ENCODE results near the gene FAM25A. TPM values are rescaled to one million over a fixed set of nuclear protein-coding genes. Genes with fewer than 3 reads are reported as not detected.
"Not testable (repeated sequence)": the region's sequence is repeated elsewhere in the genome, so short reads cannot be mapped to it uniquely, and the experiment has no call there.

FAM25A gene
- total RNA-seq, 2 donors from 2014 or later, result not detected

DNA sequence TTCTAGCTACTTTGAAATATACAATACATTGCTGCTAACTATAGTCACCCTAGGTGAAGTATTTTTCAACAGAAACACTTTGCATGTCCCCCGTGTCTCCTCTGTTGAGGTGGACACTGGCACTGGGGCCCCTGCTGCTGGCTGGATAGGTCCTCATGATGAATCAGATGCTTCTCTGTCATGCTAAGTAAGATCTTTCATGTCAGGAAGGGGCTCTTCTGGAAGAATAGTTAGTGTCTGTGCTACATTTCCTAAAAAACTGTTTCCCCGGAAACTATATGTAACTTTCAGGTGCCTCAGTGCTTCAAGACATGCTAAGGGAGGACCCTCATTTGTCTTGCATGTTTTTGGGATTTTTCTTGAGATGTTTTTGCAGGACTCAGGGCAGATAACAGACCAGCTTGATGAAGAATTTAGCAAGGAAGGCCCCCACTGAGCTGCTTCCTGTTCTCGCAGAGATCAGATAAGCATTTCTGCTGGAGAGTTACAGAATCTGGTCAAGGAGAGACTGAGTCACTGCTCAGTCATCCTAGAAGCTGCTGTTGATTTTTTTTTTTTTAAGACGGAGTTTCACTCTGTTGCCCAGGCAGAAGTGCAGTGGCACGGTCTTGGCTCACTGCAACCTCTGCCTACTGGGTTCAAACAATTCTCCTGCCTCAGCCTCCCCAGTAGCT lies 5.3 kb downstream of the FAM25A start:
- Mint-ChIP-seq H3K27ac (peak overlapping the region; percentile 76), H3K4me3 (peak overlapping the region; percentile 56 to 66)
- H3K9me3 Mint-ChIP-seq; H3K27me3 Mint-ChIP-seq (ENCODE audit: low read depth); H3K4me1 Mint-ChIP-seq (ENCODE audit: low read depth); H3K36me3 Mint-ChIP-seq (ENCODE audit: insufficient read depth in 2 of 2): not testable (repeated sequence)
- peak; percentile 98 to 100 for ATAC-seq (replicated peaks in 1 of 2)
- DNase-seq, result peak; percentile 45 to 51

DNA sequence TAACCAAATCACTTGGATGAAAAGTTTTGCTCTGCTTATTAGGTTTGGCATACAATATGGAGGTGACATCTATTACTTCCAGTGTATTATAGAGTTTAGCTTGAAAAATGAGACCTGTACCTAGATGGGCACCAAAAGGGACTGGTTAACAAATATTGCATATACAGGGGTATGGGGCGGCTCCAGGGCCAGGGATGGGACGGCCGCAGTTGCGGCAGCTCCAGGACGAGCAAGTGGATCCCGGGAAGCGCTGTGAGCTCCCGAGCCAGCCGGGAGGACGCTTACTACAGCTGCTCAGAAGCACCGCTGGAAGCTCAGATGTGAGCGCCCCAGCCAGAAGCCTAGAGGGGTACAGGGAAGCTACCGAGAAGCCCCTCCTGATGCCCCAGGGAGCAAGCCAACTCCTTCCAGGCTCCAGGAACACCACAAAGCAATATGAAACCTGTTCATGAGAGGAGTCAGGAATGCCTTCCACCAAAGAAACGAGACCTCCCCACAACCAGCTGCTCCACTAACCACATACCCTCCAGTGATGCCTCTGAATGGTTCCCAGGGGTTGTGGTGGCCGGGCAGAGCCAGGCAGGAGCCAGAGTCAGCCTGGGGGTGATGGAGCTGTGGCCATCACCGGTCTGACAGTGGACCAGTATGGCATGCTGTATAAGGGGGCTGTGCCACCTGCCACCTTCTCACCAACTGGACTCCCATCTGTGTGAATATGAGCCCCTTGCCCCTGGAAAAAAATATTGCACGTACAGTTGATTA lies 6.8 kb downstream of the FAM25A start:
- H3K27ac Mint-ChIP-seq; H3K9me3 Mint-ChIP-seq; ATAC-seq (replicated peaks in 1 of 2); H3K36me3 Mint-ChIP-seq (ENCODE audit: insufficient read depth in 2 of 2); H3K27me3 Mint-ChIP-seq (ENCODE audit: low read depth); H3K4me3 Mint-ChIP-seq; DNase-seq: not testable (repeated sequence)
- H3K4me1 Mint-ChIP-seq (ENCODE audit: low read depth), result peaks cover 12% of the 10 kb centered on the region

DNA sequence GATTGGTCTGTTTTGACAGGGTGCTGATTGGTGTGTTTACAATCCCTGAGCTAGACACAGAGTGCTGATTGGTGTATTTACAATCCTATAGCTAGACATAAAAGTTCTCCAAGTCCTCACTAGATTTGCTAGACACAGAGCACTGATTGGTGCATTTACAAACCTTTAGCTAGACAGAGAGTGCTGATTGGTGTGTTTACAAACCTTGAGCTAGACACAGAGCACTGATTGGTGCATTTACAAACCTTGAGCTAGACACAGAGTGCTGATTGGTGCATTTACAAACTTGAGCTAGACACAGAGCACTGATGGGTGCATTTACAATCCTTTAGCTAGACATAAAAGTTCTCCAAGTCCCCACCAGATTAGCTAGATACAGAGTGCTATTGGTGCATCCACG lies 10.3 kb downstream of the FAM25A start:
- not testable (repeated sequence) for H3K4me3 Mint-ChIP-seq; ATAC-seq (replicated peaks in 1 of 2)

DNA sequence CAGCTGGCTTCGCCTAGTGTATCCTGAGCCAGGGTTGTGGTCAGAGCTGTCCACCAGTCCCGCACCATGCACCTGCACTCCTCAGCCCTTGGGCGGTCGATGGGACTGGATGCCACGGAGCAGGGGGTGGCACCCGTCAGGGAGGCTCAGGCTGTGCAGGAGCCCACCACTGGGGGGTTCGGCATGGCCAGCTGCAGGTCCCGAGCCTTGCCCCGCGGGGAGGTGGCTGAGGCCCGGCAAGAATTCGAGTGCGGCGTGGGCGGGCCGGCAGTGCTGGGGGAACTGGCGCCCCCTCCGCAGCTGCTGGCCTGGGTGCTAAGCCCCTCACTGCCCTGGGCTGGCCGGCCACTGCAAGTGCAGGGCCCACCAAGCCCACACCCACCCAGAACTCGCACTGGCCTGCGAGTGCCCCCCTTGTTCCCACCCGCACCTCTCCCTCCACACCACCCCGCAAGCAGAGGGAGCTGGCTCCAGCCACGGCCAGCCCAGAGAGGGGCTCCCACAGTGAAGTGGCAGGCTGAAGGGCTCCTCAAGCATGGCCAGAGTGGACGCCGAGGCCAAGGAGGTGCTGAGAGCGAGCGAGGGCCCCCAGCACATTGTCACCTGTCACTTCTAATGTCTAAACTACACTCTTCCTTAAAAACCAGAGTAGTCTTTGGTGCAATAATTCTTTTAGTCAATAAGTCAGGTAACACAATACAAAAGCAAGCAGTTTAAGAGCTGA lies 11.0 kb downstream of the FAM25A start:
- ATAC-seq (replicated peaks in 1 of 2) (no peak), DNase-seq (no peak)
- Mint-ChIP-seq H3K4me1 (ENCODE audit: low read depth) (peaks cover 3% of the 10 kb centered on the region), H3K36me3 (ENCODE audit: insufficient read depth in 2 of 2) (no peaks in the 10 kb centered on the region), H3K4me3 (no peak overlapping the region), H3K27ac (no peak overlapping the region), H3K27me3 (ENCODE audit: low read depth) (peaks cover 5% of the 10 kb centered on the region), H3K9me3 (no peaks in the 10 kb centered on the region)

More for the DNA sequence above, 10.3 kb downstream of the FAM25A start:
- not testable (repeated sequence) for DNase-seq; H3K4me1 Mint-ChIP-seq (ENCODE audit: low read depth); H3K27me3 Mint-ChIP-seq (ENCODE audit: low read depth); H3K27ac Mint-ChIP-seq; H3K9me3 Mint-ChIP-seq; H3K36me3 Mint-ChIP-seq (ENCODE audit: insufficient read depth in 2 of 2)

DNA sequence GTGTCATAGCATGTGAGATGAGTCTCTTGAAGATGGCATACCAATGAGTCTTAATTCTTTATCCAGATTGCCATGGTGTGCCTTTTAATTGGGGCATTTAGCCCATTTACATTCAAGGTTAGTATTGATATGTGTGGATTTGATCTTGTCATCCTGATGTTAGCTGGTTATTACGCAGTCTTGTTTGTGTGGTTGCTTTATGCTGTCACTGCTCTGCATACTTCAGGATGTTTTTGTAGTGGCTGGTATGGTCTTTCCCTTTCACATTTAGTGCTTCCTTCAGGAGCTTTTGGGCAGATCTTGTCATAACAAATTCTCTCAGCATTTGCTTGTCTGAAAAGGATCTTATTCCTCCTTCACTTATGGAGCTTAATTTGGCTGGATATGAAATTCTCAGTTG lies 16.5 kb downstream of the FAM25A start:
- Mint-ChIP-seq H3K36me3 (ENCODE audit: insufficient read depth in 2 of 2) (peaks cover 3% of the 10 kb centered on the region in 2 donors), H3K4me3 (no peak overlapping the region)
- peak; percentile 34 to 82 for ATAC-seq (replicated peaks in 1 of 2)

DNA sequence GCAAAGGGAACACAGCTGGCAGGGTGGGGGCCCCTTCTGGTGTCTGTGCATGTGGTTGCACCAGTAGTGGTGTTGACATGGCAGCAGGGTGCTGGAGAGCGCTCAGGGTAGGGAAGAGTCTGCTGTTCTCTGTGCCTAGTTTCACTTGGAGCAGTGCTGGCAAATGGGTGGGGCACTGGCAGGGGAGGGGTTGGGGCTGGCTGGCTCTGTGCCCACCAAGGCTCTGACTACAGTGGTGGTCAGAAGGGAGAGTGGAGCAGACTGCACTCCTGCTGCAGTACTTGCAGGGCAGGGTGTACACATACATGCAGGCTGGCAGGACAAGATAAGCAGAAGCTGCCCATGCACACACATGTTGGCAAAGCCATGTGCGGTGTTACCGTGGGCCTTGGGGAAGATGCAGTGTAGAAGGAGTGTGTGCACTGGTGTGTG lies 18.2 kb downstream of the FAM25A start:
- H3K36me3 Mint-ChIP-seq (ENCODE audit: insufficient read depth in 2 of 2), result peaks cover 3 to 4% of the 10 kb centered on the region in 2 donors
- H3K27ac Mint-ChIP-seq, result no peak overlapping the region
- no peaks in the 10 kb centered on the region for H3K4me1 Mint-ChIP-seq (ENCODE audit: low read depth)
- no peak overlapping the region for H3K4me3 Mint-ChIP-seq
- DNase-seq, result no peak
- ATAC-seq (replicated peaks in 1 of 2), result peak; percentile 12 to 32
- H3K9me3 Mint-ChIP-seq, result no peaks in the 10 kb centered on the region
- no peaks in the 10 kb centered on the region for H3K27me3 Mint-ChIP-seq (ENCODE audit: low read depth)

More for the DNA sequence above, 16.5 kb downstream of the FAM25A start:
- DNase-seq, result no peak
- no peak overlapping the region for H3K27ac Mint-ChIP-seq
- H3K9me3 Mint-ChIP-seq, result no peaks in the 10 kb centered on the region
- H3K4me1 Mint-ChIP-seq (ENCODE audit: low read depth), result peaks cover under 1% of the 10 kb centered on the region
- H3K27me3 Mint-ChIP-seq (ENCODE audit: low read depth), result peaks cover 1% of the 10 kb centered on the region

DNA sequence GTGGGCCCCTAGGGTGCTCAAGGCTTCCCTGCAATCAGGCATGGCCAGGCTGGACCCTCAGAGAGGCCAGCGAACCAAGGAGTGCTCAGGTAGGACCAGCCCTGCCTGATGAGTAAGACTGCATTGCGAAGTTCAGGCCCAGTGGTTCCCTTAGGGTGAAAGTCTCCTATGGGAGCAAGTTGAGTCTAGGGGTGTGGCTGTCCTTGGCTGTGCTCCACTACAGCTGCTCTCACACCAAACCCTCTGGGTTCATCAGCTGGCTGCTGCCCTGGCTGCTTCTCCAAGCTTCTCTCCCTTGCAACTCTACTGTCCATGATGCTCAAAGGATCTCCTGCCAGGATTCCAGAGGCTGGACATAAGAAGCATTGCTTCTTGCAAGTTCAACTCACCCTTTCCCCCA lies 18.7 kb downstream of the FAM25A start:
- Mint-ChIP-seq H3K27me3 (ENCODE audit: low read depth) (no peaks in the 10 kb centered on the region), H3K27ac (no peak overlapping the region), H3K4me1 (ENCODE audit: low read depth) (no peaks in the 10 kb centered on the region), H3K9me3 (no peaks in the 10 kb centered on the region), H3K36me3 (ENCODE audit: insufficient read depth in 2 of 2) (peaks cover 3 to 4% of the 10 kb centered on the region in 2 donors), H3K4me3 (no peak overlapping the region)
- DNase-seq, result no peak
- ATAC-seq (replicated peaks in 1 of 2), result peak; percentile 9 to 27

DNA sequence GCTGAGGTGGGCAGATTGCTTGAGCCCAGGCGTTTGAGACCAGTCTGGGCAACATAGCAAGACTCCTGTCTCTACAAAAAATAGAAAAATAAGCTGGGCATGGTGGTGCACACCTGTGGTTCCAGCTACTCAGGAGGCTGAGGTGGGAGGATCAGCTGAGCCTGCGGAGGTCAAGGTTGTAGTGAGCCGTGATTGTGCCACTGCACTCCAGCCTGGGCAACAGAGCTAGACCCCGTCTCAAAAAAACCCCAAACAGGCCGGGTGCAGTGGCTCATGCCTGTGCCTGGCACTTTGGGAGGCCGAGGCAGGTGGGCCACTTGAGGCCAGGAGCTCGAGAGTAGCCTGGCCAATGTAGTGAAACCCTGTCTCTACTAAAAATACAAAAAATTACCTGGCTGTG lies 23.5 kb downstream of the FAM25A start:
- H3K4me1 Mint-ChIP-seq (ENCODE audit: low read depth); ATAC-seq (replicated peaks in 1 of 2); H3K27ac Mint-ChIP-seq; H3K27me3 Mint-ChIP-seq (ENCODE audit: low read depth); DNase-seq; H3K4me3 Mint-ChIP-seq; H3K9me3 Mint-ChIP-seq: not testable (repeated sequence)
- peaks cover 5 to 13% of the 10 kb centered on the region in 2 donors for H3K36me3 Mint-ChIP-seq (ENCODE audit: insufficient read depth in 2 of 2)

DNA sequence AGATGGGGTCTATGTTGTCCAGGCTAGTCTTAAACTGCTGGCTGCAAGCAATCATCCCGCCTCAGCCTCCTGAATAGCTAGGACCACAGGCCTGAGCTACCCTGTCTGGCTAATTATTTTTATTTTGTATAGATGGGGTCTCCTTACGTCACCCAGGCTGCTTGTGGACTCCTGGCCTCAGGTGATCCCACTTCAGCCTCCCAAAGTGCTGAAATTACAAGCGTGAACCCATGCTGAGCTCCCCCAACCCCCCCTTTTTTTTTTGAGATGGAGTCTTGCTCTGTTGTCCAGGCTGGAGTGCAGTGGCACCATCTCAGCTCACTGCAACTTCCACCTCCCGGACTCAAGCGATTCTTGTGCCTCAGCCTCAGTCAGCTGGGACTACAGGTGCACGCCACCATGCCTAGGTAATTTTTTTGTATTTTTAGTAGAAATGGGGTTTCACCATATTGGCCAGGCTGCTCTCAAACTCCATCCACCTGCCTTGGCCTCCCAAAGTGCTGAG lies 25.4 kb downstream of the FAM25A start:
- H3K4me3 Mint-ChIP-seq, result no peak overlapping the region
- DNase-seq, result no peak
- H3K4me1 Mint-ChIP-seq (ENCODE audit: low read depth), result no peaks in the 10 kb centered on the region
- no peak for ATAC-seq (replicated peaks in 1 of 2)
- no peaks in the 10 kb centered on the region for H3K9me3 Mint-ChIP-seq
- peaks cover 2 to 18% of the 10 kb centered on the region in 2 donors for H3K36me3 Mint-ChIP-seq (ENCODE audit: insufficient read depth in 2 of 2)
- no peaks in the 10 kb centered on the region for H3K27me3 Mint-ChIP-seq (ENCODE audit: low read depth)
- H3K27ac Mint-ChIP-seq, result no peak overlapping the region

DNA sequence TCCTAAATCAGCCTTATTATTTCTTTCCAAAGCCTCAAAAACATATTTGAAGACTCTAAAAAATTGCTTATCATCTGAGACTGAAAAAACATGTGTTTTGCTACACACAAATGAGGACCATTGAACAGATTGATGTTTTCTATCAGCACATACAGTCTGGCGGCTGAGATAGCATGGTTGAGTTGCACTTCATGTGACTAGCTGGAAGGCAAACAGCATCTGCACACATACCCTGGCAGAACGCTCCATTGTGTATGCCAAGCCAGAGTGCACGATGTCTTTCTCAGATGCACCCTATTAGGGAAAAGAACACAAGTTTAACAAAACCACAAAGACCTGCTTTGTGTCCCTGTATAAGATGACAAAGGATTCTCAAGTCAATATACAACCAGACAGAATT lies 33.0 kb downstream of the FAM25A start:
- no peak overlapping the region for H3K27ac Mint-ChIP-seq
- peaks cover 7 to 15% of the 10 kb centered on the region in 2 donors for H3K36me3 Mint-ChIP-seq (ENCODE audit: insufficient read depth in 2 of 2)
- no peak for DNase-seq

DNA sequence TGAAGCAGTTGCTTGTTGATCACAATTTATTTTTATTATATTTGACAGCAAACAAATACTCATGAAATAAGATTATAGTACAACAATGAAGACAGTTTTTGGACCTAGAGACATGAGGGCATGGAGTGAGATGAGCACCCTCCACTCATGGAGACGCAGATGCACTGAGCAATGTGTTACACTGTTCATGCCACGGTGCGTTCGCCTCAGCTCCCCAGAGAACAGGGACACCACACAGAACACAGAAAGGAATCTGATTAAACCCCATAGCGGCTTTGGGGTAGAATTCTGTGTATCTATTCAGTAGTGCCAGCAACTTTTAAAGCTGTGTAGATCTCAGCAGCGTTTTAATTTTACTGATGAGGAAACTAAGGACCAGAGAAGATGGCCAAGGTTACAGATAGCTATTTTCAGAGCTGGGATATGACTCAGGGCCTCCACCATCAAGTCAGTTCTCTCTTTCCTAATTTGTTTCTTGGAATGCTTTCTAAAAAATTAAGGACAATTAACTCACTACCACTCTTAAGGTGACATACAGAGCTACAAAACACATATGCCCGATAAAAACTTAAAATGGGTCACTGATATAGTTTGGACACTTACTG lies 33.6 kb downstream of the FAM25A start:
- no peak overlapping the region for H3K27ac Mint-ChIP-seq
- H3K36me3 Mint-ChIP-seq (ENCODE audit: insufficient read depth in 2 of 2), result peaks cover 9 to 14% of the 10 kb centered on the region in 2 donors
- no peak for ATAC-seq (replicated peaks in 1 of 2)
- no peak overlapping the region for H3K4me3 Mint-ChIP-seq
- H3K9me3 Mint-ChIP-seq, result no peaks in the 10 kb centered on the region
- no peaks in the 10 kb centered on the region for H3K4me1 Mint-ChIP-seq (ENCODE audit: low read depth)
- no peak for DNase-seq
- H3K27me3 Mint-ChIP-seq (ENCODE audit: low read depth), result no peaks in the 10 kb centered on the region

More for the DNA sequence above, 33.0 kb downstream of the FAM25A start:
- ATAC-seq (replicated peaks in 1 of 2), result no peak
- H3K9me3 Mint-ChIP-seq, result no peaks in the 10 kb centered on the region
- H3K27me3 Mint-ChIP-seq (ENCODE audit: low read depth), result no peaks in the 10 kb centered on the region
- no peak overlapping the region for H3K4me3 Mint-ChIP-seq
- H3K4me1 Mint-ChIP-seq (ENCODE audit: low read depth), result no peaks in the 10 kb centered on the region

DNA sequence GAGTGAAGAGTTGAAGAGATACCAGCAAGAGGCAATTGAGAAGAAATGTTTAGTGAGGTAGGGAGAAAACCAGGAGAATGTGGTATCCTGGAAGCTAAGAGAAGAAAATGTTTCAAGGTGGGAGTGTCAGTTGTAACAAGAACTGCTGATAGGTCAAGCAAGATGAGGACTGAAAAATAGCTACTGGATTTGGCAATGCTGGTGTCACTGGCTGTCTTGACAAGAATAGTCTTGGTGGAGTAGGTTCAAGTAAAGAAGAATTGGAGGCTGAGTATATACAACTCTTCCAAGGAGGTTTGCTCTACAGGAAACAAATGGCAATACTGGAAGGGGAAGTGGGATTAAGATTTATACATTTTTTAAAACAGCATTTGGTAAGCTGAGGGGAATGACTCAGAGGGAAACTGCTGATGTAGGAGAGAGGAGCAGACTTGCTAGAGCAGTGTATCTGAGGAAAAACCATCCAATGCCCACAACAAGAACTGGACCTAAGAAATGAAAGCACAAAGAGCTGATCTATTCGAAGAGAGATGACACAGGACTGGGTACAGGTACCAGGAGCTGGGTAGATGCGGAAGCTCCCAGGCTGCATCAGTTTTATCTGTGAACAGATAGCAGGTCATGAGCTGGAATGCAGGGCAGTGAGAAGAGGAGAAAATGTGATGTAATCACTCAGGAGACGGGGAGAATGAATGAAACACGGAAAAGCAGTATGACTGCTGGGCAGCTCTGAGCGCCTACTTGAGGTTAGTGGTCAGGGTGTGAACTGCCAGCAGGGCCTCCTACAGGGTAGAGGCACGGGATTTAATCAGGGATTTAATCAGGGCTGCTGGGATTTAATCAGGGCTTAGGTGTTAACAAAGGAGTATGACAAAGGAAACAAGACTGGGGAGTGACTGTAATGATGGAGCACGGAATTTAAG lies 34.5 kb downstream of the FAM25A start:
- Mint-ChIP-seq H3K4me1 (ENCODE audit: low read depth) (no peaks in the 10 kb centered on the region), H3K36me3 (ENCODE audit: insufficient read depth in 2 of 2) (peaks cover 9 to 12% of the 10 kb centered on the region in 2 donors), H3K4me3 (no peak overlapping the region), H3K27ac (no peak overlapping the region), H3K27me3 (ENCODE audit: low read depth) (no peaks in the 10 kb centered on the region), H3K9me3 (no peaks in the 10 kb centered on the region)
- ATAC-seq (replicated peaks in 1 of 2) (peak; percentile 43 to 86), DNase-seq (no peak)

All from activated T-cell treated with anti-CD3 and anti-CD28 coated beads, Interleukin-2, amount 50 U/mL, for 72 hours (primary cell).